DOHH2 (cell line): ENCODE data around the gene ZNF778.

Experiments used
- H3F3A ChIP-seq: fragments of 200-600 bp; sonication (generic), shearing (Covaris generic); 2 replicates; pipeline ENCODE4 v1.6.0; 2016; ENCODE audit warnings: antibody characterized with exemption, mild to moderate bottlenecking; ENCODE audit not compliant: control insufficient read depth, insufficient read depth
- H3K27ac ChIP-seq: fragments of 200-600 bp; sonication (generic); 2 replicates; pipeline ENCODE4 v1.5.1; 2014; ENCODE audit warnings: low read depth, mild to moderate bottlenecking, low read length, moderate library complexity
- H3K27me3 ChIP-seq: fragments of 200-600 bp; sonication (generic); 2 replicates; pipeline ENCODE4 v1.6.1; 2014; ENCODE audit warnings: mild to moderate bottlenecking, low read length, mixed read lengths; ENCODE audit not compliant: control insufficient read depth
- H3K36me3 ChIP-seq: fragments of 200-600 bp; sonication (generic); 2 replicates; pipeline ENCODE4 v1.6.1; 2014; ENCODE audit warnings: mild to moderate bottlenecking, low read length, moderate library complexity, mixed read lengths; ENCODE audit not compliant: control insufficient read depth
- H3K4me1 ChIP-seq: fragments of 200-600 bp; sonication (generic); 2 replicates; pipeline ENCODE4 v1.6.1; 2014; ENCODE audit warnings: mild to moderate bottlenecking, low read length, mixed read lengths; ENCODE audit not compliant: control insufficient read depth
- H3K4me2 ChIP-seq: fragments of 200-600 bp; sonication (generic); 2 replicates; pipeline ENCODE4 v1.6.0; 2014; ENCODE audit warnings: mild to moderate bottlenecking, low read length, moderate library complexity
- H3K4me3 ChIP-seq: fragments of 200-600 bp; sonication (generic); 2 replicates; pipeline ENCODE4 v1.5.1; 2014; ENCODE audit warnings: mild to moderate bottlenecking, low read length, mixed read lengths
- H3K79me2 ChIP-seq: fragments of 200-600 bp; sonication (generic); 2 replicates; pipeline ENCODE4 v1.6.1; 2014; ENCODE audit warnings: mild to moderate bottlenecking, low read length, mixed read lengths; ENCODE audit not compliant: control insufficient read depth
- H3K9me2 ChIP-seq: fragments of 200-600 bp; sonication (generic); replicated peaks from 2 replicates; pipeline ENCODE4 v1.6.1; 2014; ENCODE audit warnings: mild to moderate bottlenecking, low read length, mixed read lengths; ENCODE audit not compliant: control insufficient read depth
- H3K9me3 ChIP-seq: fragments of 200-600 bp; sonication (generic); 2 replicates; pipeline ENCODE4 v1.6.1; 2014; ENCODE audit warnings: antibody characterized with exemption, low read length, mixed read lengths; ENCODE audit not compliant: control insufficient read depth, insufficient read depth
- H4K20me1 ChIP-seq: fragments of 200-600 bp; sonication (generic); 2 replicates; pipeline ENCODE4 v1.6.0; 2014; ENCODE audit warnings: low read depth, mild to moderate bottlenecking, antibody characterized with exemption, low read length, moderate library complexity; ENCODE audit not compliant: control insufficient read depth, insufficient read depth
- CTCF ChIP-seq: fragments of 200-600 bp; sonication (generic); IDR thresholded peaks from one replicate; pipeline ENCODE4 v1.5.1; 2014; ENCODE audit warnings: antibody characterized with exemption, mild to moderate bottlenecking, low read depth, low read length; ENCODE audit not compliant: poor library complexity, severe bottlenecking
- EZH2phosphoT487 ChIP-seq: fragments of 200-600 bp; sonication (generic); IDR thresholded peaks from 2 replicates; pipeline ENCODE4 v1.6.1; 2017; ENCODE audit warnings: borderline replicate concordance, mild to moderate bottlenecking, antibody characterized with exemption, low read length, moderate library complexity, mixed read lengths

The ZNF778 gene

GRCh38 chr16:89195521-89196171, 21.9 kb upstream of the ZNF778 start:
- no peaks in the 10 kb centered on the region for H3K27me3 ChIP-seq
- H4K20me1 ChIP-seq: no peaks in the 10 kb centered on the region
- no peaks in the 10 kb centered on the region for H3K36me3 ChIP-seq
- H3K9me3 ChIP-seq: no peaks in the 10 kb centered on the region
- no peaks in the 10 kb centered on the region for H3F3A ChIP-seq
- no peaks in the 10 kb centered on the region for H3K9me2 ChIP-seq
- H3K4me1 ChIP-seq: peaks cover 4% of the 10 kb centered on the region; the same call in 1 of the 2 replicates
- no peak overlapping the region for H3K4me2 ChIP-seq
- no peaks in the 10 kb centered on the region for H3K79me2 ChIP-seq
- no peak for TF ChIP-seq CTCF
- TF ChIP-seq EZH2phosphoT487: no peak
- H3K4me3 ChIP-seq: no peak overlapping the region
- no peak overlapping the region for H3K27ac ChIP-seq

- no peaks in the 10 kb centered on the region for H3K9me2 ChIP-seq
- H3K4me1 ChIP-seq: peaks cover 2% of the 10 kb centered on the region; the same call in 1 of the 2 replicates
- no peaks in the 10 kb centered on the region for H3K9me3 ChIP-seq
These were observed 20.4 kb upstream of the ZNF778 start for GRCh38 chr16:89197033-89197632.

DNA sequence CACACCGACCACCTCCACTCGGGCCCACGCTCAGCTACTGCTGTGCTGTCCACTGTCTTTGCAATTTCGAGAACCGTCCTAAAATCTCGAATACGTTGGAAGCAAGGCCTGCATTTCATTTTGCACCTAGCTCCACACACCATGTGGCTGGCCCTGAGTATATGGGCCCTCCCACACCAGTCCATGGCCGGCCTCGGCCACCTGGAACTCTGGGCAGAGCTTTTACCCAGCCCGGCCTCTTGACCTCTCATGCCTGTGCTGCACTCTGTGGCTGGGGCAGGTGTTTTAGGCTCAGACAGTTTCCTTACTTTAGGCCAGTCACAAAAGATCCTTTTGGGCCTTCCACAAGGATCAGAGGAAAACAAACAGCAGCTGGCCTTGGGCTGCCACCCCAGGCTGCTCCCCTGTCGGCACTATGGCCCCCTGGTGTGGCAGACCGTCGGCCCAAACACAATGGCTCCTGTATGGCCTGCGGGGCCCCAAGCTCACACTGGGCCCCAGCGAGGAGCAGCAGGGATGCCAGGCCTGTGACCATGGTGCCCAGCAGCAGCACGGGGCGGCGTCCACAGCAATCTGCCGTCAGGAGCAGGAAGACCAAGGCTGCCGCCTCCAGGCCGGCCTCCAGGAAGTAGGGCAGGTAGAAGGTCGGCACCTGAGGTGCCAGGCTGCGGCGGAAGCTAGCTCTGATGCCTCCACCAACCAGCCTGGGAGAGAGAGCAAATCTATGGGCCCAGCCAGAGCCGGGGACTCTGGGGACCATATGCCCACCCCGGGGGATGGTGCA, 19.7 kb upstream of the ZNF778 start:
- H4K20me1 ChIP-seq: no peaks in the 10 kb centered on the region
- H3K27ac ChIP-seq: no peak overlapping the region
- H3K27me3 ChIP-seq: no peaks in the 10 kb centered on the region
- no peak overlapping the region for H3K4me2 ChIP-seq
- H3K36me3 ChIP-seq: no peaks in the 10 kb centered on the region
- no peaks in the 10 kb centered on the region for H3K9me3 ChIP-seq
- TF ChIP-seq EZH2phosphoT487 (no peak), CTCF (no peak)
- no peaks in the 10 kb centered on the region for H3K4me1 ChIP-seq
- no peaks in the 10 kb centered on the region for H3F3A ChIP-seq
- no peak overlapping the region for H3K4me3 ChIP-seq
- no peaks in the 10 kb centered on the region for H3K79me2 ChIP-seq
- no peaks in the 10 kb centered on the region for H3K9me2 ChIP-seq

More at GRCh38 chr16:89197033-89197632, 20.4 kb upstream of the ZNF778 start:
- Histone ChIP-seq H3K4me2 (no peak overlapping the region), H3F3A (no peaks in the 10 kb centered on the region), H3K27me3 (no peaks in the 10 kb centered on the region), H3K27ac (no peak overlapping the region), H3K36me3 (no peaks in the 10 kb centered on the region), H4K20me1 (no peaks in the 10 kb centered on the region), H3K79me2 (no peaks in the 10 kb centered on the region), H3K4me3 (no peak overlapping the region)
- TF ChIP-seq CTCF: no peak
- TF ChIP-seq EZH2phosphoT487: no peak
